NCI-H128 (cell line): ENCODE results near the gene DUSP16.

Experiments
- DNase-seq: peaks from one replicate; lab custom pipeline; 2025; ENCODE audit not compliant: unreplicated experiment; lab: John Stamatoyannopoulos, UW

Gene DUSP16

GRCh38 chr12:12445882-12446181 is 116.8 kb downstream of the DUSP16 start:
- no peak for DNase-seq

DNA sequence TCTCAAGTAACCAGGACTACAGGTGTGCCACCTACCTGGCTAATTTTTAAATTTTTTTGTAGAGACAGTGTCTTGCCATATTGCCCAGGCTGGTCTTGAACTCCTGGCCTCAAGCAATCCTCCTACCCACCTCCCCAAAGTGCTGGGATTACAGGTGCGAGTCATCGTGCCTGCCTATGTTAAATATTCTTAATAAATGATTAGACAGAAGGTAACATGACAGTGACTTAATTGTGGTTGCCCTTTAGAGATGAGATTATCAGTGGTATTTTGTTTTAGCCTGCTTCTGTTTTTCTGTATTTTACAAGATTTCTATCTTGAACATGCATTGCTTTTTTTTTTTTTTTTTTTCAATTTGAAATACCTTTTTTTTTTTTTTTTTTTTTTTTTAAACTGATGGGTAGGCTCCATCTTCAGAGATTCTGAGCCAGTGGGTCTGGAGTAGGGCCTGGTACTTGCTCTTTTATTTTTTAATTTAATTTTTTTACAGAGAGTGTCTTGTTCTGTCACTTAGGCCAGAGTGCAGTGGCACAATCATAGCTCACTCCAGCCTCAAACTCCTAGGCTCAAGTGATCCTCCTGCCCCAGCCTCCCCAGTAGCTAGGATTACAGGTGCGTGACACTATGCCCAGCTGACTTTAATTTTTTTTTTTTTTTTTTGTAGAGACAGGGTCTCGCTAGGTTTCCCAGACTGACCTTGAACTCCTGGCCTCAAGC is 117.3 kb downstream of the DUSP16 start:
- DNase-seq, result no peak

DNA sequence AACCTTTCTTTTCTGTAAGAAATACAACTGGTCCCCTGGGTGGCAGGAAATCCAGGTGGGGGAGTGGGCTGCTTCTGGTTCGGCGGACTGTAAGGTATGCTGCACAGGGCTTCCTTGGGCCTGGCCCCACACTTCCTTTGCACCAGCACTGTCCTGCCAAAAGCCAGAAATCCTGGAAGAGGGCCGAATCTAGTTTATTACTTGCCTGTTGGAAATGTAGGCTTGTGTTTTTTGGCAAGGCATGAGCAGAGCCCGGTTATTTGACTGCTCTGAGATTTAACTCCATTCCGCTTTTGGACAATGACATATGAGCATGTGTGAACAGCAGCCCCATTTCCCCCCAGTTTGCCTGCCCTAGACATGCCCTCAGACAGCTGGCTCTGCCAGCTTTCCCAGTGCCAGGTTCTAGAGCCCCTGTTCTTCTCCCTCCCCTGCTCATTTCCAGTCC is 119.2 kb downstream of the DUSP16 start:
- DNase-seq, result no peak

DNA sequence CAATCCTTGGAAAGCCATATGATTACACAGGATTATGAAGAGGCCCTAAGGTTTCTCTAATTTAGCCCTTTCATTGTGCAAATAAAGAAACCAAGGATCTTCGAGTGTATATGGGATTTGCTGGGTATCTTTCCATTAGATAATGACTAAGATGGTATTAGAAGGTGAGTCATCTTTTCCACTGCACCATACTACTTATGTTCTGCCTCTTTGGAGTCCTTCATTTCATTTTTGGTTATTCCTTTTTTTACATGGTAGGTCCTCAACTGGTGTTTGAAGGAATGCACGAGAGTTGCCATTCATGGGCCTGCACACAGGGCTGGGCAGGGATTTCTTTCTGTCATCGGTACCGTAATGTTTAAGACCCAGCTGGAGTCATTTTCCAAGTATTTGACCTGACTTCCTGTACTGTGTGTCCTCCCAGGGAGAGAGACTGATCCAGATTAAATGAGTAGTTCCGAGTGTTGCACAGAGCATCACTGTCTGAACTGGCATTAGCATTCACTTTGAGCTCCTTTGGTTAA is 120.1 kb downstream of the DUSP16 start:
- DNase-seq, result no peak

DNA sequence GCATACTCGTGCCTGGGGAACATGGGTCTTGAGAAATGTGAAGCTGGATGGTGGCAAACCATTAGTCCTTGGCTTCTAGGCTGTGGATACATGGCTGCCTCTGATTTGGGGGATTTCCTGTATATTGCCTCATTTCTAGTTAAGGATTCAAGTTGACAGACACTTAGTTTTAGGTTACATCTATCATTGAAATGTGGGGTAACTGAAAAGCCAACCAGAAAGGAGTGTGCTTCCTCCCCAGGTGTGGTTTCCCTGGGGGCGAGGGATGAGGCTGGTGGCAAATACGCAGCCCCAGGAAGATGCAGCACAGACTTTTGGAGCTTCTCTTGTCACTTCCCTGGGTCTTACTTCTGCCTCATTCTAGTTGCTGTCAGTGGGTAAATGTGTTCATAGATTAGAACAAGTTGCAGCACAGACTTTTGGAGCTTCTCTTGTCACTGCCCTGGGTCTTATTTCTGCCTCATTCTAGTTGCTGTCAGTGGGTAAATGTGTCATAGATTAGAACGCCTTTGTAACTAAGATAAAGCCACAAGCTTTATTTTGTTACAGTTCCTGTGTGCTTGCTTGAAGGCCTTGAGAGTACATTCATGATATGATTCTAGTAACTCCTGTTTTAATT is 120.7 kb downstream of the DUSP16 start:
- no peak for DNase-seq

DNA sequence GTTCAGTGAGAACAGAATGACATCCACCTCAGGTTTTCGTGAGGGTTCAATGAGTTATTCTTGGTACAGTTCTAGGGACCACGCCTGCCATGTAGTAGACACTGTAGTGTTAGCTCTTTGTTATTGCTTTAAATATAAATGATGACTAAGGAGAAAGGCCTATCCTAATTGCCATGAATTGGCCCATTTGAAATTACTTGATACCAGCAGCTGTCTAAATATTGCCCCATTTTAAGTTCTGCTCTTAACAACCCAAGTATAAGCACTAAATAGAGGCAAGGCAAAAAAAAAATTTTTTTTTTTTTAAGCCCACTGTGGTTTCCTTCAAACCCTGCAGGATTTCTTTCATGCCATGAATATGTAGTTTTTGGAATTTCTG is 121.2 kb downstream of the DUSP16 start:
- DNase-seq, result no peak

GRCh38 chr12:12440784-12441428 is 121.8 kb downstream of the DUSP16 start:
- DNase-seq, result no peak

GRCh38 chr12:12439636-12440035 is 123.0 kb downstream of the DUSP16 start:
- DNase-seq, result no peak

DNA sequence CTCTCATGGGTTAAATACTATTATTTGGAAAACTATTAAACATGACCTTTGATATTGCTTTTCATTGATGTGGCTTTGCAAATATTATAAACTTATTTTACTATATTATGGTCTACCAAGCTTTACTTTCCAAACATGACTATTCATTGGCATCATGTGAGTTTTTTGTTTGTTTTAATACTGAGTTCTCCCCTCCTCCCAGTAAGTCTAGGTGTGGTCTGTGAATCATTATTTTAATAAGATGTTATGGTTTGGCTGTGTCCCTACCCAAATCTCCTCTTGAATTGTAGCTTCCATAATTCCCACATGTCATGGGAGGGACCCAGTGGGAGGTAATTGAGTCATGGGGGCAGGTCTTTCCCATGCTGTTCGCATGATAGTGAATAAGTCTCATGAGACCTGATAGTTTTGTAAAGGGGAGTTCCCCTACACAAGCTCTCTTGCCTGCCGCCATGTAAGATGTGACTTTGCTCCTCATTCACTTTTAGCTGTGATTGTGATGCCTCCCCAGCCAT is 125.8 kb downstream of the DUSP16 start:
- DNase-seq, result no peak

DNA sequence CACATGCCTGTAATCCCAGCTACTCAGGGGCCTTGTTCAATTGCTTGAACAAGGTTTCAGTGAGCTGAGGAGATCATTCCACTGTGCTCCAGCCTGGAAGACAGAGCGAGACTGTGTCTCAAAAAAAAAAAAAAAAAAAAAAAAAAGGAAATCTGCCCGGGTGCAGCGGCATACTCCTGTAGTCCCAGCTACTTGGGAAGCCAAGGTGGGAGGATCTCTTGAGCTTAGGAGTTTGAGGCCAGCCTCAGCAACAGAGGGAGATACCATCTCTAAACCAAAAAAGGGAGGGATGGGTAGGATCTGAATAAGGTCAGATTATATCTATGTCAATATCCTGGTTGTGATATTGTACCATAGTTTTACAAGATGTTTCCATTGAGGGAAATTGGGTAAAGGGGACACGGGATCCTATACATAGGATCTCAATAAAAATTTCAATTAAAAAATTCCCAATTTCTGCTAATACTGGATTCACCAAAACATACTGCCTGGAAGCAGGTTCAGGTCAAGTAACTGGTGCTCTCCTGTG is 129.4 kb downstream of the DUSP16 start:
- no peak for DNase-seq

DNA sequence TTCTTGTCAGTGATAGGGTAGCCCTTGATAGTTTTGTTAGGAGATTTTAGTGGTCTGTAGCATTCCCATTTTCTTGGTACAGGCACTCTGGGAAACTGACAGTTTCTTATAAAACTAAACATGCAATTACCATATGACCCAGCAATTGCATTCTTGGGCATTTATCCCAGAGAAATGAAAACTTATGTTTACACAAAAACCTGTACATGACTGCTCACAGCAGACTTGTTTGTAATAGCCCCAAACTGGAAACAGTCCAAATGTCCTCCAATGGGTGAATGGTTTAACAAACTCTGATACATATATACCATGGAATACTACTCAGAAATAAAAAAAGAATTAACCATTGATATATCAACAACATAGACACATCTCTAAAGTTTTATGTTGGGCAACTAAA is 130.3 kb downstream of the DUSP16 start:
- DNase-seq, result no peak

DNA sequence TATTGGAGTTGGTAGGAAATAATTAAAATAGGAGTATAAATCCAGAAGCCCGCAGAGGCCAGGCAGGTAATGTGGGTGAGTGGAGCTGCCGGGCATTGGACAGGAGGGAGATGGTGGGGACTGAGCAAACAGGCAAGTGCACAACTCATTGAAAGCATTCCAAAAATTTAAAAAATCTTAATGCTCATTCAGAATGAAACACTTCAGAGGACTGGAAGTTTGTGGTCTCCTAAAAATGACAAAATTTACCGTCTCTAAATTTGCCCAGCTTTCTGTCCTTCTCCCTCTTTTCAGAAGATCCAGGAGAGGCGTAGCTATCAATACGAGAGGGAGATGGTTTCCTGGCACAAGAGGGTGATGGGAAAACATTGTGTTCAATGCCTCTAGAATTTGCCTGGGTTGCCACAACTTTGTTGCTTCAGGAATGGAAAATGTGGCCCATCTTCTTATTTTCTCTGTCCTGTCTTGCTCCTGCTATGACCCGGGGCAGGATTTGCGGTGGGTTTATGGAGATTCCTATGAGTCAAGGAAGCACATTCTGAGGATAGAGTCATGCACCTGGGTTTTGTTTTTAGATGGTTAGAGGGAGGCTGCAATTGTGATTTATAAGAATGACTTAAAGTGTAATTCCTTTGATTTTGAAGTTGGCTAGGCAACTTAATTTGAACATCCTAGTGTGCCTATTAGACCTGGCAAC is 133.6 kb downstream of the DUSP16 start:
- DNase-seq, result no peak

DNA sequence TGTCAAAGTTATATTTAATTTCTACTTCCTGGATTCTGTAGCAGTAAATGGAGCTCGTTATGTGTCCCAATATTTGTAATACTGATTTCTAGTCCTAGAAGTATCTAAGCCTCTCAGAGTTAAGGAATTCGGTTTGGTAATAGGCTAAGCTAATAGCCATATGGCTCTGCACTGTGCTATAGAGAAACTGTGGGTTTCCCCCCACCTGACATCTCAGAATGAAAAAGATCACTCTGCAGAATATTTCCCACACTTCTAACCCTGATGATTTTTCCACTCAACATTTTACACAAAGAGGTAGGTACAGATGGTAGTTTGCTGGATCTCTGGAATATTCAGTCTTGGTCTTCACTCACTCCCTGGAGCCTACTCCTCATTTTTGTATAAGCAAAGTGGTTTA is 134.6 kb downstream of the DUSP16 start:
- DNase-seq, result no peak

- no peak for DNase-seq
Measured at GRCh38 chr12:12427568-12427967, 135.1 kb downstream of the DUSP16 start.

DNA sequence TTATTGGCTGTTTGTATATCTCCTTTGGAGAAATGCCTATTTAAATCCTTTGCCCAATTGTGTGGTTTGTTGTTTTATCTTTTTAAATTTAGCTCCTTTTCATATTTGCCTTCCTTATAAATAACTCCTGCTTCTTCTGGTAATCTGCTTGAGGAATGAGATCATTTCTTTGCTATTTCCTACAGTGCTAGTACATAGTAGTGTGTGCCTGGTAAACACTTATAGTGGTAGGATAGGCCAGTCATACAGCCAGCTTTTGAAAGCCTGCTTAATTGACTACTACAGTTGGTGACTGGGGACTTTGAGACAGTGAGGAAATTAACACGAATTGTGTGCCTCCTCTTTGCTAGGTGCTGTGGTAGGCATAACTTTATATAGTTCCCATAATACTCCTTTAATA is 137.0 kb downstream of the DUSP16 start:
- DNase-seq, result no peak

GRCh38 chr12:12425001-12425400 is 137.7 kb downstream of the DUSP16 start:
- no peak for DNase-seq
